ENCODE measurements around the gene C10orf90. TPM values are rescaled to one million over a fixed set of nuclear protein-coding genes. Genes with fewer than 3 reads are reported as not detected.

C10orf90 gene
- total RNA-seq, 4 donors from 2014 or later, result 0.33 to 1.2 (median 1.1) TPM; not detected in 1

GRCh38 chr10:126663880-126664279, 6.6 kb downstream of the C10orf90 start:
- TF ChIP-seq CTCF (IDR thresholded peaks at IDR 0.05; ENCODE audit: low read depth), result no peak

GRCh38 chr10:126663328-126663727, 7.2 kb downstream of the C10orf90 start:
- TF ChIP-seq CTCF (IDR thresholded peaks at IDR 0.05; ENCODE audit: low read depth), result no peak

GRCh38 chr10:126661841-126662515, 8.5 kb downstream of the C10orf90 start:
- no peak for TF ChIP-seq CTCF (IDR thresholded peaks at IDR 0.05; ENCODE audit: low read depth)

GRCh38 chr10:126661356-126661755, 9.1 kb downstream of the C10orf90 start:
- no peak for TF ChIP-seq CTCF (IDR thresholded peaks at IDR 0.05; ENCODE audit: low read depth)

GRCh38 chr10:126659750-126660149, 10.7 kb downstream of the C10orf90 start:
- no peak for TF ChIP-seq CTCF (IDR thresholded peaks at IDR 0.05; ENCODE audit: low read depth)

GRCh38 chr10:126658928-126659327, 11.6 kb downstream of the C10orf90 start:
- no peak for TF ChIP-seq CTCF (IDR thresholded peaks at IDR 0.05; ENCODE audit: low read depth)

- no peak for TF ChIP-seq CTCF (IDR thresholded peaks at IDR 0.05; ENCODE audit: low read depth)
These were observed 15.9 kb downstream of the C10orf90 start for GRCh38 chr10:126654579-126654978.
